NCI-H524 (cell line): Measurements from ENCODE around the gene ATP13A4.

Experiments used
- DNase-seq, 2 experiments: peaks; one replicate each; lab custom pipeline; 2025; lab: John Stamatoyannopoulos, UW

The ATP13A4 gene, protein sequence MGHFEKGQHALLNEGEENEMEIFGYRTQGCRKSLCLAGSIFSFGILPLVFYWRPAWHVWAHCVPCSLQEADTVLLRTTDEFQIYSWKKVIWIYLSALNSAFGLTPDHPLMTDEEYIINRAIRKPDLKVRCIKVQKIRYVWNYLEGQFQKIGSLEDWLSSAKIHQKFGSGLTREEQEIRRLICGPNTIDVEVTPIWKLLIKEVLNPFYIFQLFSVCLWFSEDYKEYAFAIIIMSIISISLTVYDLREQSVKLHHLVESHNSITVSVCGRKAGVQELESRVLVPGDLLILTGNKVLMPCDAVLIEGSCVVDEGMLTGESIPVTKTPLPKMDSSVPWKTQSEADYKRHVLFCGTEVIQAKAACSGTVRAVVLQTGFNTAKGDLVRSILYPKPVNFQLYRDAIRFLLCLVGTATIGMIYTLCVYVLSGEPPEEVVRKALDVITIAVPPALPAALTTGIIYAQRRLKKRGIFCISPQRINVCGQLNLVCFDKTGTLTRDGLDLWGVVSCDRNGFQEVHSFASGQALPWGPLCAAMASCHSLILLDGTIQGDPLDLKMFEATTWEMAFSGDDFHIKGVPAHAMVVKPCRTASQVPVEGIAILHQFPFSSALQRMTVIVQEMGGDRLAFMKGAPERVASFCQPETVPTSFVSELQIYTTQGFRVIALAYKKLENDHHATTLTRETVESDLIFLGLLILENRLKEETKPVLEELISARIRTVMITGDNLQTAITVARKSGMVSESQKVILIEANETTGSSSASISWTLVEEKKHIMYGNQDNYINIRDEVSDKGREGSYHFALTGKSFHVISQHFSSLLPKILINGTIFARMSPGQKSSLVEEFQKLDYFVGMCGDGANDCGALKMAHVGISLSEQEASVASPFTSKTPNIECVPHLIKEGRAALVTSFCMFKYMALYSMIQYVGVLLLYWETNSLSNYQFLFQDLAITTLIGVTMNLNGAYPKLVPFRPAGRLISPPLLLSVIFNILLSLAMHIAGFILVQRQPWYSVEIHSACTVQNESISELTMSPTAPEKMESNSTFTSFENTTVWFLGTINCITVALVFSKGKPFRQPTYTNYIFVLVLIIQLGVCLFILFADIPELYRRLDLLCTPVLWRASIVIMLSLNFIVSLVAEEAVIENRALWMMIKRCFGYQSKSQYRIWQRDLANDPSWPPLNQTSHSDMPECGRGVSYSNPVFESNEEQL

DNA sequence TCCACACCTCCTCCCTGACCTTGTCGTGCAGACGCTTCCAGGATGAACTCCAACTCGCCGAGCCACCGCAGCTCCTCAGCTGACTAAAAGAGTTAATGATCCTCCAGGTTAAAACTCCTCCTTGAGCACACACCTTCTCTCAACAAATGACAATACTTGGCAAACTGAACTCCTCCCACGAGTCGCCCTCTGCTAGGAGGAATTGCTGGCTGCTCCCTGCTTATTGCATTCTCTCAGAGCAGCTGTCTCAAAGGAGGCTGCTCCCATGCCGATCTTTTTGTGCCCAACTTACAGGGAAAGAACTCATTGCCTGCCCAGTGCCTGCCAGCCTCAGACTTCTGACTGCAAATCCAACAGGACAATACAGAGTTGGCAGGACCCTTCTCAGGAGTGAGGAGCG is at the start of gene ATP13A4:
Gene ATP13A4 (minus strand): TSS at position 85 of the 400 bp plus-strand sequence. CDS start 96 bp downstream, outside the sequence.
- DNase-seq: no peak

DNA sequence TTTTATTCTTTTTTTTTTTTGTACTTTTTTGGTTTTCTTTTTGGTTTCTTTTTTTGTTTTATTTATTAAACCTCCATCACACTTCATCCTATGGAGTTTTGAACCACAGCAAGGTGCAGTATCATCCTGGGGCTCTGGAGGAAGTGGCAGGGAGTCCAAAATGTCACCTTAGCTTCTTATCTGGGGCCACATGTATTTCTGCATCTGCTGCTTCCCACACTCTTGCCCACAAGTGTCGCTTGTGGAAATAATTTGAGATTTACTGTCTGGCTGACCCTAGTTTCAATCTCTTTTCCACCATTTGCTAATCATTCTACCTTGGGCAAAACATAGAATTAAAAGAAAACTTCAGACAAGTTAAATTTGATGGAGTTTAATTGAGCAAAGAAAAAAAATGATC is 44.7 kb upstream of the ATP13A4 start:
- no peak for DNase-seq

DNA sequence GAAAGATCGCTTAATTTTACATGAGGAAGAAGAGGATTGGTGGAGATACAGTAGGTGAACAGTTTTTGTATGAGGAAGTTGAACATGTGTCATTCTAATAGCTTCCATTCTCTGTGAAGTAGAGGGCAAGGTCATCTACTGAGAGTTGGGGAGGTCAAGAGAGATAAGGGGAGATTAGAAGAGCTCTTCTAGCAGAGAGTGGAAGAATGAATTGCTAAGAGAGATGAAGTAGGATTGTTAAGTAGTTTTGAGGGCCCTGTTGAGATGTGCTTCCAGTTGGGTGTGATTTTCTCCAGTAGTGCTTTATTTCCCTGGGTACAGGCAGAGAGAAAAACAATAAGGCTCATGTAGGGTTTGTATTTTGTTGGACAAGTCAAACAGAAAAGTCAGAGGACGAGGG is 43.5 kb upstream of the ATP13A4 start:
- no peak for DNase-seq

DNA sequence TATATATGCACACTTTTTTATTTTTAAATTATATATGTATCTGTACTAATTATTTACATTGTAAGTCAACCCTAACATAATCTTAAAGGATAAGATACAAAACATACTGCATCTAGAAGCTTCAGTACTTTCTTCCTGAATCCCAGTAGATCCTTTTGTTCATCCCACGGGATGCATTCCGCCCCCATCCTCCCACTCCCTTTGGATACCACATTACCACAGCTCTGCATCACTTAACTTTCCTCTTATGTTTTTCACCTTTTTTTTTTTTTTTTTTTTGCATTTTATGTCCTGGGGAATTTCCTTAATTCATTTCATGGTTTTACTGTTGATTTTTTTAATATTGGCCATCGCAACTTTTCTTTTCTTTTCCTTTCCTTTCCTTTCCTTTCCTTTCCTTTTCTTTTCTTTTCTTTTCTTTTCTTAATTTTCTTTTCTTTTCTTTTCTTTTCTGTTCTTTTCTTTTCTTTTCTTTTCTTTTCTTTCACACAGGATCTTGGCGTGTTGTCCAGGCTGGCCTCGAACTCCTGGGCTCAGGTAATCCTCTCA is 41.3 kb upstream of the ATP13A4 start:
- DNase-seq: no peak

DNA sequence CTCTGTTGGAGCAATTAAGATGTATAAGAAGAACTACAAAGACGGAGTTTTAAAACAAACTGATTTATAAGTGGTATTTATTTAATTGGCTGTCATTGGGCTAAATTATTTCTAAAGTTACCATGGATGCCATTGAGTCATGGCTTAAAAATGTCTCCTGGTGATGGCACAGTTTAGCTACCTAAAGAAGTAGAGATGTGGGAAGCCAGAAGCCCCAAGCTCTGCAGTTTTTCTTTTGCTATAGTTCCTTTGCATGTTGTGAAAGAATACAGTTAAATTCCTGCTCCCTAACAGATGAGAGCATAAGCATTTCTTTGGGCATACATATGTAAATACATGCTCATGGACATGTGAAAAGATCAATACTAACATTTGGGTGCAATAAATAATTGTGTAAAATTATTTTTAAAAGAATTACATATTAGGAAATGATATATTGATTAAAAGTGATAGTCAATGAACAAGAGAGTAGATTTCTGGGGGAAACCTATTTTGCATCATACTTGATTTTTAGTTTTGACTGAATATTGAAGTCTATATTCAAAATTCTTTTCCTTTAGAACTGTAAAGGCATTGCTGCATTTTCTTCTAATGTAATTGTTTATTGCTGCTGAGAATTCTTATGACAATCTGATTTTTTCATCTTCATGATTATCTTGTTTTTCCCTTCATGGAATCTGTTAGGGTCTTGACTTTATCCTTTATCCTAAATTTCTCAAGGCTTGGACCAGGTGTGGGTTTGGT is 40.4 kb upstream of the ATP13A4 start:
- no peak for DNase-seq

DNA sequence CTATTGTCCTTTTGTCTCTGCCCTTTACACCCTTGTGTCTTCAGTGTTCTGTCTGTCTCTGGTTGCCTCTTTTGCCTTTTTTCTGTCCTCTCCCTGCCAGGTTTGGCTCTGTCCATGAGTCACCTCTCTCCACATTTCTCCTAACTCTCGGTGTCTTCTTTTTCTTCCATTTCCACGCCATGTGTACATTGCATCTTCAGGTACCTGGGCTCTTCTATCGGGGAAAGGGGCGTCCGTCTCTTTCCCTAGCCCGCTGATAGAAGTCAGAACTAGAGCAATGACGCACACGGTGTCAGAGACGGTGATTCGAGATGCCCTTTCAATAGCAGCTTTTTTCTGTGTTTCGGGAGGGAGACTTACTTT is 39.0 kb upstream of the ATP13A4 start:
- DNase-seq: peak; percentile 33 to 43

DNA sequence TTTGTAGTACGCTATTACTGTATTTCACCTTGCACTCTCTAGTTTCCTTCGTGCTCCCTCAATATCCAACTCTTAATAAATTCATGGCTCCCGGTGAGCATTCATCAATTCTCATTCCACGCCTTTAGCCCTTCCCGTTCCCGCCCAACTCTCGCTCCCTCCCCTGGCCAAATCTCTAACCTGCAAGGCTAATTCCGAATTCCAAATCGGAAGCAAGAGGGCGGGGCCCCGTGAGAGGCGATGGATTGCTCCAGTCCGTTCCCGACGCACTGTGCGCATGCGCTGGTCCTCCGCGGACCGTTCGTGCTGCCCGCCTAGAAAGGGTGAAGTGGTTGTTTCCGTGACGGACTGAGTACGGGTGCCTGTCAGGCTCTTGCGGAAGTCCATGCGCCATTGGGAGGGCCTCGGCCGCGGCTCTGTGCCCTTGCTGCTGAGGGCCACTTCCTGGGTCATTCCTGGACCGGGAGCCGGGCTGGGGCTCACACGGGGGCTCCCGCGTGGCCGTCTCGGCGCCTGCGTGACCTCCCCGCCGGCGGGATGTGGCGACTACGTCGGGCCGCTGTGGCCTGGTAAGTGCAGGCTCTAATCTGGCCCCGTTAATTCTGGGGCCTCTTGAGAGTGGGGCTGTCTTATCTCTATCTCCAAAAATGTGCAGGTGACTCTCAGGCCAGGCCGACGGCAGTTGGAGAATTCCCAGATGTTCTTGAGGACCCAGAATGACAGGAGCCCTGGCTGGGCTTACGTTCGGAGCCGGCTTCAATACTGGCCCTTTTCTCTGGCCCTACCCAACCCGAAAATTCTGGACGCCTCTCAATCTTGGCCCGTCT is 38.4 kb upstream of the ATP13A4 start, which contains the start of gene OPA1:
Gene OPA1 (plus strand): TSS at position 368 of the 827 bp plus-strand sequence. CDS start 170 bp downstream, at position 538.
- DNase-seq: peak; percentile 100

DNA sequence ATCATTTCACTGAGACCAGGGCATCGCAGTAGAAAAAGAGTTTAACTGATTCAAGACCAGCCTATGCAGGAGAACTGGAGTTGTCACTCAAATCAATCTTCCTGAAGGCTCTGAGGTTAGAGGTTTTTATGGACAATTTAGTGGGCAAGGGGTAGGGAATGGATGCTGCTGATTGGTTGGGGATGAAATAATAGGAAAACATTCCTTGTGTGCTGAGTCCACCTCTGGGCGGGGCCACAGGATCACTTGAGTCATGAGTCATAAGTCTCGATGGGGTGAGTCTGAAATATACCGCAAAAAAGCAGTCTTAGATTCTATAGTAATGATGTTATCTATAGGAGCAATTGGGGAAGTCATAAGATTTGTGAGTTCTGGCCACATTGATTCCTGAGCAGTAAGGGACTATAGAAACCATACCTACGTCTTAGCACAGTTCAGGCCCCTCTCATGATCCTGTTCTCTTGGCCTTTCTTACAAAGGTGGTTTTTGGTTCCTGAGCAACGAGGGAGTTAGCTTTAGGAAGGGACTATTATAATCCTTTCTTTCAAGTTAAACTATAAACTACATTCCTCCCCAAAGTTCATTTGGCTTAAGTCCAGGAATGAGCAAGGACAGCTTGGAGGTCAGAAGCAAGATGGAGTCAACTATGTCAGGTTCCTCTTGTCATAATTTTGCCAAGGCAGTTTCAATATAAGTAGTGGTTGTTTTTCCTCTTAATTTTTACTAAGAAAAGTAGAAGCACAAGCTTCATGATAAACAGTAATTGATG is 35.6 kb upstream of the ATP13A4 start:
- no peak for DNase-seq

DNA sequence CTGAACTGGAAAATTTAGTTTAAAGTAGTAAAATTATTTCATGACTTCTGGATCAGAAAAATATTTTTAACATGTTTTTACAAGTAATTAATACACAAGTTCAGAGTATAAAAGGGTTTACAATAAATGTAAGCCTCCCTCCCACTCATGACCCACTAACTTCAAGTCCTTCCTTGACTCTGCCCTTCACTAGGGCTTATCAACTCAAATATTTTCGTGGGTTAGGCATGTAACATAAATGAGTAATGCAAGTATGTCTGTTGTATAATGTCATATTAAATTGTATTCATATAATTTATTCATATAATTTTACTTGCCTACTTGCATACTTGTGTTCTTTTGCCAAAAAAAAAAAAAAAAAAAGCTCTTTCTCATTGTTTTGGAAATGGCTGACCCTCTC is 34.9 kb upstream of the ATP13A4 start:
- DNase-seq: no peak

DNA sequence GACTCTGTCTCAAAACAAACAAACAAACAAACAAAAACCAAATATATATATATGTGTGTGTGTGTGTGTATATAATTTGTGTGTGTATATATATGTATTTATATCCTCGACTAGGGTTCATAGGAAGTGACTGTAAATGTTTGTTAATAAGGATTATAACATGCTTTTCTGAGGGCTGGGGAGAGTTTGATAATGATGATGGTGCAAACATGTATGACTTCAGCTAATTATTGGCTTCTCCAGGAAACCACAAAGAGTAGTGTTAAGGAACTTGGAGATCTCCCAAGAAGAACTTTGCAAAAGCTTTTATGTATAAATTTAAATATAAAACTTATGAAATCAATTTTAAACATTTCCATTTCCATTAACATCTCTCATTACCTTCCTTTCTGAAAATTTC is 34.4 kb upstream of the ATP13A4 start:
- no peak for DNase-seq

DNA sequence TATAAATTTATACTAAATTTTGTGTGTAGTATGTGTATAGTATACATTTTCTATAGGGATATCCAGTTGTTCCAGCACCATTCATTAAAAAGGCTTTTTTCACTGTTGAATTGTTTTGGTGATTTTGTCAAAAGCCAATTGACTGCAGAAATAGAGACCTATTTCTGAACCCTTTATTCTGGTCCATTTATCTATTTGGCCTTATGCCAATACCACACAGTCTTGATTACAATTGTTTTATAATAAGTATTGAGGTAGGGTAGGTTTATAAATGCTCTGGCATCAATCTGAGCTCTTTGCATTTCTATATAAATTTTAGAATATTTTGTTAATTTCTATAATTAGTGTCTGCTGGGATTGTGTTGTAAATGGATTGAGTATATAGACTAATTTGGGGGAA is 31.8 kb upstream of the ATP13A4 start:
- DNase-seq: no peak

DNA sequence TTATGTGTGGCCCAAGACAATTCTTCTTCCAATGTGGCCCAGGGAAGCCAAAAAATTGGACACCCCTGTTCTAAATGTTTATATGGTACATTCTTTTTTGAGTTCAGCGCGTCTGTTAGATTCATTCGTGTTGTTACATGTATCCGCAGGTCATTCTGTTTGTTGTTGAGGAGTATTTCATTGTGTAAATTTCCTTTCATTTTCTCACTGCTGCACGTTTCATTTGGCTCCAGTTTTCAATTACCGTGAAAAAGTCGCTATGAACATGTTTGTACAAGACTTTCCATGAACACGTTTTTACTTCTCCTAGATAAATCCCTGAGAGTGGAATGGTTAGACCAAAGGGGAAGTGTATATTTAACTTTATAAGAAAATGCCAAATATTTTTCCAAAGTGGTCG is 30.8 kb upstream of the ATP13A4 start:
- DNase-seq: no peak

DNA sequence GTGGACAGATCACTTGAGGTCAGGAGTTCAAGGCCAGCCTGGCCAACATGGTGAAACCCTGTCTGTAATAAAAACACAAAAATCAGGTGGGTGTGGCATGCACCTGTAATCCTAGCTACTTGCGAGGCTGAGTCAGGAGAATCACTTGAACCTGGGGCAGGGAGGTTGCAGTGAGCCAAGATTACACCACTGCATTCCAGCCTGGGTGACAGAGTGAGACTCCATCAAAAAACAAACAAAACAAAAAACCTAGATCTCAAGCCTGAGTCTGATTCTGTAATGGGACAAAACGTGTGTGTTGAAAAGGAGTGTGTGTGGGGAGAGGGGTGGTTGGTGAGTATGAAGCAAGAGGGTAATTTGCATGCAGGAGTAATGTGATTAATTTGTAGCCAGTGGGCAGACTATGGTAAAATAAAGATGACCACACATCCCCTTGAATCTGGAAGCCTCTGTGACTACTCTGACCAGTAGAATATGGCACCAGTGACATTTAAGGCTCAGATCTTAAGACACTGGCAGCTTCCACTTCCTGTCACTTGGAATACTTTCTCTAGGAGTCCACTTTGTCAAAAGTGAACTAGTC is 19.9 kb upstream of the ATP13A4 start:
- no peak for DNase-seq

DNA sequence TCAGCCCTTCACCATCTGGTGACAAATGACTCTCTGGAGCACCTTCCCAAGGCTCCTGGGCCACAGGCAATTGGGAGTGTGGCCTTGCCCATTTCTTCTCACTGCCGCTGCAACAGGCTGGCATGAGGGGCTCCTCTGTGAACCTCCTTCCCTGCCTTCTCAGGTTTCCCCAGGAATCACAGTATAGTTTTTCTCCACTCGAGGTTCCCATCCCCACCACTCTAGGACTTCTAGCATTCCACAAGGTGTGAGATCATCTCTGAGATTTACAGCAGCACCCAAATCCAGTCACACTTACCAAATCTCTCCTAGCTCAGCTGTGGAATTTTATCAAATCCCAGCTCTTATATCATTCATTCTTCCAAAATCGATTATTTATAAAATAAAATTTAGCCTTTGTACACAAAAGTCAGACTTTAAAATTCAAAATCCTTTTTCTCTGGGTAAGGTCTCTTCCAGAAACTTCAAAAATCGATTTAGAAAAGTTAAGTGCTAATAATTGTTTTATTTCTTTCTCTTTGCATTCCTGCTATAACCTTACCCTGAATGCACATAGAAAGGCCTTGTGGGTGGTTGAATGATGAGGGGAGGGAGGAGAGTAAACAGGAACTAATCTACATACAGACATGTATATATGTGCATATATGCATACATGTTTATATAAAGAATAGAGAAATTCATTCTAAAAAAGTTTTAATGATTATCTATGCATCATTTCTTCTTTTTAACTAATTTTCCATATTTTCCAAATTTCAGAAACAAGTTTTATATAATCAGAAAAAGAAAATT is 18.9 kb upstream of the ATP13A4 start:
- peak in 1 of 2 experiments; percentile 16 for DNase-seq

DNA sequence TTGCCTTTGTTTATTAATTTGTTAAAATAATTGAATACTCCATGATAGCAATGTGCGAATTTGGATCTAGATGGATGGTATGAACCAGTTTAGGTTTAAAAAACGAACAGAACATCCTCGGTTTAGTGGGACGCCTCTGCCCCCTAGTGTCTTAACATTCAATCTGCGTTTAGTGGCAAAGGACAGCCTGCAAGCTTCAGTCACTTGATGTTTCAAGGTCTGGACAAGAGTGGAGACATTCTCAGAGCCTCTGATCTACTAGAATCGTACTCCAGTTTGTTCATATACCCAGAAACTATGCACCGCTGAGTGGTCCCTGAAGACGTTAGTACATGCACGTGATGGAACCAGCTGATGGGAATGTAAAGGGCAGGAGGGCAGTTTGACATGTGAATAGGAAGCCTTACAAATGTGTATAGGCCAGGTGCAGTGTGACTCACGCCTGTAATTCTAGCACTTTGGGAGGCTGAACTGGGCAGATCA is 17.8 kb upstream of the ATP13A4 start:
- DNase-seq: peak; percentile 55 to 84

DNA sequence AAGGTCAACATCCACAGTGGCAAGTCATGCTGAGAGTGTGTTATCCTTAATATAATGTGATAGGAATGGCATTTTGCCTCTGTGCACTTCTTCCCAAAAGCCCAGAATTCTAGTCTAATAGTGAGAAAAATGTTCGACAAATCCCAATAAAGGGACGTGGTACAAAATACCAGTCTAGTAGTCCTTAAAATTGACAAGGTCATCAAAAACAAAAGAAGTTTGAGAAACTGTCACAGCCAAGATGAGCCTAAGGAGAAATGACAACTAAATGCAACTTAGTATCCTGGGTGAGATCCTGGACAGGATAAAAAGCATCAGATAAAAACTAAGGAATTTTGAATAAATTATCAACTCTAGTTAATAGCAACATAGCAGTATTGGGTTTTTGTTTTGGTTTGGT is 14.4 kb upstream of the ATP13A4 start:
- no peak for DNase-seq

DNA sequence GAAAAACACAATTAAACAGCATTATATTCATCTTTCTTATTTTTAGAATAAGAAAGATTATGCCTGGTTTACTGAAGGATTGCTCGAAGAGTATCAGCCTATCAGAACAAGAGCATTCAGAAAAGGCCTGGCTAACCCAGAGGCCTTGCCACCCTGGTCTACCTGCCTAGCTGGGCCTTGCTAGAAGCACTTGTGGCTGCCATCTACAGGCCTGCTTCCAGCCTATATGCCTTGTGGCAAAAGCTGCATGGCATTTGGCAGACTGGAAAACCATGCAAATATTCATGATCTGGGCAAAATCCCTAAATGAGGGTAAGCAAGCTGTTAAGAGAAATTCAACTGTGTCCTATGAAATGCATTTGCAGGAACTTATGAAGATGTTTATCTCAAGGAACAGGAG is 9.3 kb upstream of the ATP13A4 start:
- peak in 1 of 2 experiments; percentile 50 for DNase-seq

DNA sequence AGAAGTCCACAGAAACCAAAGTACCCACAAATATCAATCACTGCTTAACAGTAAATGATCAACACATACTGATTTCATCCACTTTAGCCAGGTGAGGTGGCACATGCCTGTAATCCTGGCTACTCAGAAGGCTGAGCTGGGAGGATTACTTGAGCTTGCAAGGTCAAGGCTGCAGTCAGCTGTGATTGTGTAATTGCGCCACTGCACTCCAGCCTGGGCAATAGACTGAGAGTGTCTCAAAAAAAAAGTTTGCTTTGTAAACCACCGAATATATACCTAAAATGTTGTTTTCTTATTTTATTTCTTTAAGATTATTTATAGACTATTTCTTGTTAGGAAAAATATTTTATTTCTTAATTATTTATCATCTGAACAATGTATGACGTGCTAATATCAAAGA is 8.7 kb upstream of the ATP13A4 start:
- no peak for DNase-seq
